NCI-H460 (cell line): Measurements from ENCODE around the gene NDUFS3. TPM values are rescaled to one million over a fixed set of nuclear protein-coding genes. Genes with fewer than 3 reads are reported as not detected.

ENCODE experiments used
- DNase-seq: peaks from one replicate; pipeline ENCODE4 v3.0.0-alpha.2; 2016; ENCODE audit warnings: low read depth; ENCODE audit errors: extremely low read depth
- small RNA-seq, 2 experiments: library from RNA; depleted of rRNA; stranded (forward); fragments of <200 nt; gene quantifications; one replicate each; pipeline ENCODE3, GENCODE V24; 2014
- total RNA-seq: library from RNA; depleted of rRNA; stranded (reverse); fragments of >200 nt; shearing (Covaris generic); gene quantifications from 2 replicates; pipeline ENCODE4 v1.2.3, GENCODE V29; 2014; rRNA removed

NDUFS3 gene
- total RNA-seq, 1 experiment from 2014 or later: 46.6 TPM

- DNase-seq: no peak
Measured at GRCh38 chr11:47620836-47621378, 42.0 kb downstream of the NDUFS3 start.

GRCh38 chr11:47626234-47626633, 47.4 kb downstream of the NDUFS3 start:
- DNase-seq: no peak

GRCh38 chr11:47628026-47628425, 49.2 kb downstream of the NDUFS3 start:
- DNase-seq: no peak

GRCh38 chr11:47631473-47631872, 52.6 kb downstream of the NDUFS3 start:
- DNase-seq: peak; percentile 3

Small RNAs within 50 kb of the gene (small RNA-seq; reads per million reads assigned to genes)
- gene RN7SL652P: 0 reads per million in 2 experiments
- gene RNU5E-10P: 0 to 0.02 reads per million in 2 experiments

Other genes with a start within 250 kb of the NDUFS3 start
- gene MYBPC3, start 226.4 kb upstream of the NDUFS3 start, total RNA-seq: 0.05 TPM in 1 of 2 replicates, not detected in the other
- gene SPI1, start 200.5 kb upstream of the NDUFS3 start, total RNA-seq: not detected in 2 replicates
- gene SLC39A13, start 170.5 kb upstream of the NDUFS3 start, total RNA-seq: 12.0 and 12.9 TPM in 2 replicates
- gene PSMC3, start 152.6 kb upstream of the NDUFS3 start, total RNA-seq: 120 and 123 TPM in 2 replicates
- 0.17 TPM in 1 of 2 replicates, not detected in the other for gene RAPSN, start 129.9 kb upstream of the NDUFS3 start, total RNA-seq
- 60.3 and 74.4 TPM in 2 replicates for gene CELF1, start 25.9 kb upstream of the NDUFS3 start, total RNA-seq
- 51.0 and 54.8 TPM in 2 replicates for gene PTPMT1, start 13.5 kb upstream of the NDUFS3 start, total RNA-seq
- 10.2 and 10.9 TPM in 2 replicates for gene KBTBD4, start 104 bp upstream of the NDUFS3 start, total RNA-seq
- not detected in 2 replicates for gene FAM180B, start 7.6 kb downstream of the NDUFS3 start, total RNA-seq
- gene C1QTNF4, start 15.3 kb downstream of the NDUFS3 start, total RNA-seq: not detected in 2 replicates
- 66.1 and 72.3 TPM in 2 replicates for gene MTCH2, start 63.5 kb downstream of the NDUFS3 start, total RNA-seq
- gene AGBL2, start 136.3 kb downstream of the NDUFS3 start, total RNA-seq: 0.49 and 2.2 TPM in 2 replicates
- 52.2 and 69.4 TPM in 2 replicates for gene FNBP4, start 188.3 kb downstream of the NDUFS3 start, total RNA-seq